Peyer's patch (tissue), 4 donors: Measurements from ENCODE around the gene CC2D2A. TPM values are rescaled to one million over a fixed set of nuclear protein-coding genes. Genes with fewer than 3 reads are reported as not detected.

Experiments used
- DNase-seq, 3 donors: peaks; one replicate each; pipeline ENCODE4 v3.0.0-alpha.2; 2017 to 2019
- H3K27ac ChIP-seq, 4 donors: fragments of 200-600 bp; sonication (generic); one replicate each; pipeline ENCODE4 v1.5.1; 2016 to 2019
- H3K27me3 ChIP-seq, 2 donors: fragments of 200-600 bp; sonication (generic); one replicate each; pipeline ENCODE4 v1.5.1; 2019
- H3K36me3 ChIP-seq, 3 donors: fragments of 200-600 bp; sonication (generic); one replicate each; pipeline ENCODE4 v1.5.1; 2016 to 2019
- H3K4me1 ChIP-seq, 4 donors: fragments of 200-600 bp; sonication (generic); one replicate each; pipeline ENCODE4 v1.5.1; 2016 to 2019
- H3K4me3 ChIP-seq, 4 donors: fragments of 200-600 bp; sonication (generic); 1 replicate in 3 of 4; 2 replicates in 1 of 4; pipeline ENCODE4 v1.5.1; 2016 to 2019; ENCODE audit warnings: mild to moderate bottlenecking in 1 of 4
- H3K9me3 ChIP-seq, 4 donors: fragments of 200-600 bp; sonication (generic); one replicate each; pipeline ENCODE4 v1.5.1; 2016 to 2019; ENCODE audit warnings: mild to moderate bottlenecking in 1 of 4
- CTCF ChIP-seq, 6 experiments: fragments of 450-650 bp in 4 of 6; fragments of 200-600 bp in 2 of 6; sonication (generic) in 1 of 6; IDR thresholded peaks; one replicate each; pipeline ENCODE4 v1.5.1; 2017 to 2019; ENCODE audit warnings: antibody characterized with exemption in 6 of 6, mild to moderate bottlenecking in 3 of 6, moderate library complexity in 1 of 6
- POLR2A ChIP-seq, 2 donors: fragments of 450-650 bp; IDR thresholded peaks; one replicate each; pipeline ENCODE4 v1.5.1; 2017; ENCODE audit warnings: antibody characterized with exemption in 2 of 2, mild to moderate bottlenecking in 2 of 2, moderate library complexity in 2 of 2
- total RNA-seq, 4 donors: library from RNA; depleted of rRNA; stranded (reverse); fragments of >200 nt; gene quantifications; one replicate each; pipeline ENCODE4 v1.1.0, GENCODE V29; 2016

CC2D2A gene
- total RNA-seq, 4 donors from 2014 or later: 7.3 to 45.4 (median 8.9) TPM

GRCh38 chr4:15577508-15577907, 107.8 kb downstream of the CC2D2A start:
- H3K4me1 ChIP-seq: no peaks in the 10 kb centered on the region
- peaks cover 0 to 3% (median 0%) of the 10 kb centered on the region in 3 donors for H3K36me3 ChIP-seq
- H3K4me3 ChIP-seq: no peak overlapping the region
- no peak for DNase-seq
- H3K27me3 ChIP-seq: no peaks in the 10 kb centered on the region
- no peak overlapping the region for H3K27ac ChIP-seq
- H3K9me3 ChIP-seq: no peaks in the 10 kb centered on the region
- TF ChIP-seq CTCF (IDR thresholded peaks at IDR 0.05) (no peak), POLR2A (IDR thresholded peaks at IDR 0.05) (no peak)

GRCh38 chr4:15584785-15585184, 115.1 kb downstream of the CC2D2A start:
- no peaks in the 10 kb centered on the region for H3K4me1 ChIP-seq
- TF ChIP-seq POLR2A (IDR thresholded peaks at IDR 0.05) (no peak), CTCF (IDR thresholded peaks at IDR 0.05) (no peak)
- H3K27ac ChIP-seq: no peak overlapping the region
- no peak overlapping the region for H3K4me3 ChIP-seq
- no peaks in the 10 kb centered on the region for H3K36me3 ChIP-seq
- no peaks in the 10 kb centered on the region for H3K9me3 ChIP-seq
- no peak for DNase-seq
- no peaks in the 10 kb centered on the region for H3K27me3 ChIP-seq

GRCh38 chr4:15585331-15585730, 115.6 kb downstream of the CC2D2A start:
- H3K27ac ChIP-seq: no peak overlapping the region
- no peak for DNase-seq
- H3K36me3 ChIP-seq: no peaks in the 10 kb centered on the region
- no peaks in the 10 kb centered on the region for H3K9me3 ChIP-seq
- no peak overlapping the region for H3K4me3 ChIP-seq
- H3K4me1 ChIP-seq: no peaks in the 10 kb centered on the region
- TF ChIP-seq CTCF (IDR thresholded peaks at IDR 0.05) (no peak), POLR2A (IDR thresholded peaks at IDR 0.05) (no peak)
- no peaks in the 10 kb centered on the region for H3K27me3 ChIP-seq

- DNase-seq: no peak
Observed at GRCh38 chr4:15586066-15586465, 116.4 kb downstream of the CC2D2A start.

GRCh38 chr4:15587649-15588048, 118.0 kb downstream of the CC2D2A start:
- no peaks in the 10 kb centered on the region for H3K27me3 ChIP-seq
- TF ChIP-seq POLR2A (IDR thresholded peaks at IDR 0.05) (no peak), CTCF (IDR thresholded peaks at IDR 0.05) (no peak)
- no peaks in the 10 kb centered on the region for H3K36me3 ChIP-seq
- H3K4me1 ChIP-seq: no peaks in the 10 kb centered on the region
- no peak for DNase-seq
- no peaks in the 10 kb centered on the region for H3K9me3 ChIP-seq
- H3K27ac ChIP-seq: no peak overlapping the region
- no peak overlapping the region for H3K4me3 ChIP-seq

More at GRCh38 chr4:15586066-15586465, 116.4 kb downstream of the CC2D2A start:
- Histone ChIP-seq H3K27ac (no peak overlapping the region), H3K27me3 (no peaks in the 10 kb centered on the region), H3K4me3 (no peak overlapping the region), H3K9me3 (no peaks in the 10 kb centered on the region), H3K4me1 (no peaks in the 10 kb centered on the region), H3K36me3 (no peaks in the 10 kb centered on the region)
- TF ChIP-seq POLR2A (IDR thresholded peaks at IDR 0.05) (no peak), CTCF (IDR thresholded peaks at IDR 0.05) (no peak)

- H3K4me3 ChIP-seq: no peak overlapping the region
- TF ChIP-seq POLR2A (IDR thresholded peaks at IDR 0.05) (no peak), CTCF (IDR thresholded peaks at IDR 0.05) (no peak)
- H3K36me3 ChIP-seq: peaks cover 0 to 3% (median 0%) of the 10 kb centered on the region in 3 donors
- H3K9me3 ChIP-seq: no peaks in the 10 kb centered on the region
- no peak for DNase-seq
- H3K27ac ChIP-seq: no peak overlapping the region
- H3K27me3 ChIP-seq: no peaks in the 10 kb centered on the region
- H3K4me1 ChIP-seq: no peaks in the 10 kb centered on the region
Observed at GRCh38 chr4:15592799-15593198, 123.1 kb downstream of the CC2D2A start.
